ENCODE results near the gene MDM4. TPM values are rescaled to one million over a fixed set of nuclear protein-coding genes. Genes with fewer than 3 reads are reported as not detected.

MDM4 gene
- total RNA-seq, 4 donors from 2014 or later, result 64.3 to 140 (median 109) TPM

DNA sequence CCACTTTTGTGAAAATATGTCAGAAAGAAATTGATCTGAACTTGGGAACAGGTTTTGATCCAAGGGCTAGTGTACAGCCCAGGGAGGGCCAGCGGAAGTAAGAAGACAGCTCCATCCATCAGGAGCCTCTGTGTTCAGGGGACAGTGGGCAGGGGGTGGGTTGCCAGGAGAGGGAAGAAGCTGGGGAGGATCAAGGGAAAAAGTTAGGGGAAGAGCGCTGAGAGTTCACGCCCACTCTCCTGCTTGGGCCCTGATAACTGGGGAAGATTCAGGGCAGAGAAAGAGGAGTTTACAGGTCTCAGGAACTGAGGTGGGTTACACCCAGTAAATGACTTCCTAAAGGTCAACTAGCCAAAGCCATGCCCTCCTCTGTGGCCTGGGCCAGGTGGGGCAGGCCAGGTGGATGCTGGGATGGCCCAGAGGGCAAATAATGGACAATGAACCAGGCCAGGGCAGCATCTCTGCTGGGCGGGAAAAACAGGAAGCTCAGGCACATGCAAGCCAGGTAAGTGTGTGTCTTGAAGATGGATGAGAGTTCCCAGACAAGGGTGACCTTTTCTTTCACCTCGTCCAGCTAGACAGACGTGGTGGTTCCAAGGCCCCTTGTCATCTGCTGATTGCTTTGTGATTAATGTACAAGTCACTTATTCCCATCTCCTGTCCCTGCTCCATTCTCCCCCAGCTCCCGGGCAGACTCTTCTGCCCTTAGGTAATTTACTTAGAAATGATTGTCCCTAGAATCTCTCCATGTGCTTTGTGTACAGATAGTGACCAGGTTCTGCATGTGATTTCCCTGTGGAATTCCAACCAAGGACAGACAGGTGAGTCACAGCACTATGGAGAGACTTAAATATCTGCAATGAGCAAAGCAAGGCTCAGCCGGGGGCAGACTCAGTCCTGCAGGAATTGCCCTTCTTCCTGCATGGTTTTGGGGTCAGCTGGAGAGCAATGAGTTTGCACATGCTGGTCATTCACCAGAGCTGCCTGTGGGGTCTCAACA is 57.0 kb downstream of the MDM4 start:
- WGBS, 2 donors (ENCODE audit: low coverage in 1 of 2), result 85 to 94% methylated on average over 4 to 8 of the region's 8 CpGs
- no peak overlapping the region for H3K27ac ChIP-seq
- no peaks in the 10 kb centered on the region for H3K27me3 ChIP-seq
- no peaks in the 10 kb centered on the region for H3K36me3 ChIP-seq
- H3K4me1 ChIP-seq, result peaks cover 3 to 4% (median 3%) of the 10 kb centered on the region in 4 donors
- in situ Hi-C loops (cut with MboI; ENCODE audit: low pct_ligation_motif_present in 1 of 4, low pct_unique_long_range_greater_than_20kb in 1 of 4, low sequenced_read_pairs in 3 of 4) (loop anchor here in 3 of 4 donors (25.0 kb wide), 2 partner anchors 189 to 364 kb away; no protein-coding TSS in a partner anchor), intact Hi-C loops (cut with DNase I; ENCODE audit: low total_unique reads) (no loop called here)
- no peak for DNase-seq
- TF ChIP-seq POLR2AphosphoS5 (IDR thresholded peaks at IDR 0.05) (no peak), EP300 (IDR thresholded peaks at IDR 0.05; ENCODE audit: low read depth) (no peak), POLR2A (IDR thresholded peaks at IDR 0.05) (no peak)
- TF ChIP-seq, protein P1, sequence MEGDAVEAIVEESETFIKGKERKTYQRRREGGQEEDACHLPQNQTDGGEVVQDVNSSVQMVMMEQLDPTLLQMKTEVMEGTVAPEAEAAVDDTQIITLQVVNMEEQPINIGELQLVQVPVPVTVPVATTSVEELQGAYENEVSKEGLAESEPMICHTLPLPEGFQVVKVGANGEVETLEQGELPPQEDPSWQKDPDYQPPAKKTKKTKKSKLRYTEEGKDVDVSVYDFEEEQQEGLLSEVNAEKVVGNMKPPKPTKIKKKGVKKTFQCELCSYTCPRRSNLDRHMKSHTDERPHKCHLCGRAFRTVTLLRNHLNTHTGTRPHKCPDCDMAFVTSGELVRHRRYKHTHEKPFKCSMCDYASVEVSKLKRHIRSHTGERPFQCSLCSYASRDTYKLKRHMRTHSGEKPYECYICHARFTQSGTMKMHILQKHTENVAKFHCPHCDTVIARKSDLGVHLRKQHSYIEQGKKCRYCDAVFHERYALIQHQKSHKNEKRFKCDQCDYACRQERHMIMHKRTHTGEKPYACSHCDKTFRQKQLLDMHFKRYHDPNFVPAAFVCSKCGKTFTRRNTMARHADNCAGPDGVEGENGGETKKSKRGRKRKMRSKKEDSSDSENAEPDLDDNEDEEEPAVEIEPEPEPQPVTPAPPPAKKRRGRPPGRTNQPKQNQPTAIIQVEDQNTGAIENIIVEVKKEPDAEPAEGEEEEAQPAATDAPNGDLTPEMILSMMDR (IDR thresholded peaks at IDR 0.05), result no peak
- no peak overlapping the region for H3K4me3 ChIP-seq
- H3K9me3 ChIP-seq, result no peaks in the 10 kb centered on the region

DNA sequence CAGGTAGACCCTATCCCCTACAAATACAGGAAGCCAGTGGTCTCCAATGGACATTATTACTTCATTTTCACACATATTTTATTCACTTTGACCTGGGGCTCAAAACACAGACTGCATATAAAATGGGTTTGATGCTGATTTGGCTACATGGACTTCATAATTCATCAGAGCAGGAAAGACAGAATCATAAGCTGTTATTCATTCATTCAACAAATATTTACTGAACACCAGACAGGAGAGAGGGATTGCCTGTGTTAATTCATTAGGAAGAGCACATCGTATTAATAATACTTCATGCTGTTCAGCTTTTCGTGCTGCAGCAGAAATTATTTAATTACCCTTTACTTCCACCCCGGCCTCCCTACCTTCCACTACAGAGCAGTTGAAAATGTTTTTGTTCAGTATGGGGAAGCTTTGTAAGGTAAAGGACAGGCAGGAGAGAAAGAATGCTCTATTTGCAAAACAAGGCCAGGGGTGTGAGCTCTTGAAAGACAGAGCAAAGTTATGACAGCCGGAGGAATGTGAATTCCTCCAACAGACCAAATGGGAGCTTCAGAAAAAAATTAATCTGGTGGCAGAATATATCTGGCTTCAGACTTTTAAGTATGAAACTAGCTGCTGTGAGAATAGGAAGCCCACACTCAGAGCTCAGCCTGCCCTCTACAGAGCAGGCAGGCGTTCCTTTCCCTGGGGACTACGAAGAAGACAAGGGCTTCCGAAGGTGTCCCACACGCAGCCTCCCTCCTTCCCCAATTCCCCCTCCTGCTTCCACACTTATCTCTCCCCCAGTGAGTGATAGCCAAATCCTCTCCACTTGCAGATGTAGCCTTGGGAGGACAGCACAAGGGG is 58.0 kb downstream of the MDM4 start:
- WGBS, 2 donors (ENCODE audit: low coverage in 1 of 2), result 71 to 79% methylated on average over 7 to 8 of the region's 8 CpGs
- intact Hi-C loops (cut with DNase I; ENCODE audit: low total_unique reads) (no loop called here), in situ Hi-C loops (cut with MboI; ENCODE audit: low pct_ligation_motif_present in 1 of 4, low pct_unique_long_range_greater_than_20kb in 1 of 4, low sequenced_read_pairs in 3 of 4) (loop anchor here in 3 of 4 donors (25.0 kb wide), 2 partner anchors 188 to 363 kb away; no protein-coding TSS in a partner anchor)
- no peaks in the 10 kb centered on the region for H3K9me3 ChIP-seq
- DNase-seq, result no peak
- no peak overlapping the region for H3K27ac ChIP-seq
- H3K4me1 ChIP-seq, result peaks cover 3 to 13% (median 9%) of the 10 kb centered on the region in 4 donors
- H3K4me3 ChIP-seq, result no peak overlapping the region
- no peaks in the 10 kb centered on the region for H3K27me3 ChIP-seq
- H3K36me3 ChIP-seq, result no peaks in the 10 kb centered on the region
- TF ChIP-seq EP300 (IDR thresholded peaks at IDR 0.05; ENCODE audit: low read depth) (no peak), POLR2AphosphoS5 (IDR thresholded peaks at IDR 0.05) (no peak), POLR2A (IDR thresholded peaks at IDR 0.05) (no peak)
- TF ChIP-seq, protein P1 (IDR thresholded peaks at IDR 0.05), result no peak

DNA sequence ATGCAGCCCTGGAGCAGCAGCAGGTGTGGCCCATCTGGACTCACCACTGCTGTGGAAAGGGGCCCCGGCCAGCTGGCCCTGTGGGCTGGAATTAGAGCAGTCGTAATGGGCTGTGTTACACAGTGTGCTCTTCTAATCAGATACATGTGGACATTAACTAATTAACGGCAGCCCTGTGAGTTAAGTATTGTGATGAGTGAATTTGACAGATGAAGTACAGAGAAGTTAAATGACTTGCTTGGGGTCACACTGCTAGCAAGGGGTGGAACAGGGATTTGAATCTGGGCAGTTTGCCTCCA is 58.6 kb downstream of the MDM4 start:
- Histone ChIP-seq H3K27ac (no peak overlapping the region), H3K4me3 (no peak overlapping the region), H3K9me3 (no peaks in the 10 kb centered on the region), H3K36me3 (no peaks in the 10 kb centered on the region), H3K27me3 (no peaks in the 10 kb centered on the region), H3K4me1 (peaks cover 3 to 17% (median 9%) of the 10 kb centered on the region in 4 donors)
- intact Hi-C loops (cut with DNase I; ENCODE audit: low total_unique reads), result no loop called here
- in situ Hi-C loops (cut with MboI; ENCODE audit: low pct_ligation_motif_present in 1 of 4, low pct_unique_long_range_greater_than_20kb in 1 of 4, low sequenced_read_pairs in 3 of 4), result loop anchor here in 3 of 4 donors (25.0 kb wide), 2 partner anchors 187 to 362 kb away; no protein-coding TSS in a partner anchor
- DNase-seq, result peak; percentile 36
- TF ChIP-seq EP300 (IDR thresholded peaks at IDR 0.05; ENCODE audit: low read depth) (no peak), POLR2AphosphoS5 (IDR thresholded peaks at IDR 0.05) (no peak), POLR2A (IDR thresholded peaks at IDR 0.05) (no peak)
- TF ChIP-seq, protein P1 (IDR thresholded peaks at IDR 0.05), result no peak
- 66% methylated on average over 3 of the region's 3 CpGs; no CpG with 5 or more reads in 1 of the 2 donors for WGBS, 2 donors (ENCODE audit: low coverage in 1 of 2)

All from transverse colon (tissue), 4 donors.